Measurements from ENCODE around the gene DLGAP1. TPM values are rescaled to one million over a fixed set of nuclear protein-coding genes. Genes with fewer than 3 reads are reported as not detected.

DLGAP1 gene
- total RNA-seq, 4 donors from 2014 or later: 0.13 to 6.2 (median 0.53) TPM

GRCh38 chr18:3485153-3486149, 969.7 kb downstream of the DLGAP1 start:
- H3K27me3 ChIP-seq: no peaks in the 10 kb centered on the region
- in situ Hi-C loops (cut with MboI; ENCODE audit: low sequenced_read_pairs in 4 of 4): no loop called here
- no peak overlapping the region for H3K27ac ChIP-seq
- TF ChIP-seq POLR2A (IDR thresholded peaks at IDR 0.05) (no peak), CTCF (IDR thresholded peaks at IDR 0.05 in 4 of 5, conservative IDR thresholded peaks at IDR 0.05 in 1 of 5) (no peak)
- ATAC-seq (no peak), DNase-seq (no peak)
- no peaks in the 10 kb centered on the region for H3K9me3 ChIP-seq
- no peaks in the 10 kb centered on the region for H3K4me1 ChIP-seq
- no peaks in the 10 kb centered on the region for H3K36me3 ChIP-seq
- no peak overlapping the region for H3K4me3 ChIP-seq
- intact Hi-C loops (cut with DNase I; ENCODE audit: low total_unique reads): no loop called here

- no peaks in the 10 kb centered on the region for H3K9me3 ChIP-seq
- H3K4me1 ChIP-seq: no peaks in the 10 kb centered on the region
- in situ Hi-C loops (cut with MboI; ENCODE audit: low sequenced_read_pairs in 4 of 4): no loop called here
- H3K36me3 ChIP-seq: no peaks in the 10 kb centered on the region
- TF ChIP-seq CTCF (IDR thresholded peaks at IDR 0.05 in 4 of 5, conservative IDR thresholded peaks at IDR 0.05 in 1 of 5): no peak
- TF ChIP-seq POLR2A (IDR thresholded peaks at IDR 0.05): no peak
- no peak for DNase-seq
- H3K4me3 ChIP-seq: no peak overlapping the region
- H3K27me3 ChIP-seq: no peaks in the 10 kb centered on the region
- H3K27ac ChIP-seq: no peak overlapping the region
- intact Hi-C loops (cut with DNase I; ENCODE audit: low total_unique reads): no loop called here
- ATAC-seq: no peak
Measured at GRCh38 chr18:3482258-3482657, 972.8 kb downstream of the DLGAP1 start.

GRCh38 chr18:3481696-3482210, 973.4 kb downstream of the DLGAP1 start:
- no peak overlapping the region for H3K27ac ChIP-seq
- DNase-seq: no peak
- H3K36me3 ChIP-seq: no peaks in the 10 kb centered on the region
- intact Hi-C loops (cut with DNase I; ENCODE audit: low total_unique reads) (no loop called here), in situ Hi-C loops (cut with MboI; ENCODE audit: low sequenced_read_pairs in 4 of 4) (no loop called here)
- H3K4me3 ChIP-seq: no peak overlapping the region
- H3K27me3 ChIP-seq: no peaks in the 10 kb centered on the region
- H3K4me1 ChIP-seq: no peaks in the 10 kb centered on the region
- TF ChIP-seq CTCF (IDR thresholded peaks at IDR 0.05 in 4 of 5, conservative IDR thresholded peaks at IDR 0.05 in 1 of 5) (peak in 2 of 5 experiments; percentile 13 to 43), POLR2A (IDR thresholded peaks at IDR 0.05) (no peak)
- no peaks in the 10 kb centered on the region for H3K9me3 ChIP-seq
- peak in 1 of 2 donors; percentile 36 for ATAC-seq

GRCh38 chr18:3480827-3481573, 974.1 kb downstream of the DLGAP1 start:
- intact Hi-C loops (cut with DNase I; ENCODE audit: low total_unique reads): no loop called here
- no peak overlapping the region for H3K27ac ChIP-seq
- ATAC-seq (no peak), DNase-seq (no peak)
- H3K36me3 ChIP-seq: no peaks in the 10 kb centered on the region
- in situ Hi-C loops (cut with MboI; ENCODE audit: low sequenced_read_pairs in 4 of 4): no loop called here
- no peaks in the 10 kb centered on the region for H3K4me1 ChIP-seq
- TF ChIP-seq POLR2A (IDR thresholded peaks at IDR 0.05) (no peak), CTCF (IDR thresholded peaks at IDR 0.05 in 4 of 5, conservative IDR thresholded peaks at IDR 0.05 in 1 of 5) (no peak)
- no peaks in the 10 kb centered on the region for H3K9me3 ChIP-seq
- no peaks in the 10 kb centered on the region for H3K27me3 ChIP-seq
- no peak overlapping the region for H3K4me3 ChIP-seq
